Measurements from ENCODE around the gene MYO6.

The MYO6 gene

DNA sequence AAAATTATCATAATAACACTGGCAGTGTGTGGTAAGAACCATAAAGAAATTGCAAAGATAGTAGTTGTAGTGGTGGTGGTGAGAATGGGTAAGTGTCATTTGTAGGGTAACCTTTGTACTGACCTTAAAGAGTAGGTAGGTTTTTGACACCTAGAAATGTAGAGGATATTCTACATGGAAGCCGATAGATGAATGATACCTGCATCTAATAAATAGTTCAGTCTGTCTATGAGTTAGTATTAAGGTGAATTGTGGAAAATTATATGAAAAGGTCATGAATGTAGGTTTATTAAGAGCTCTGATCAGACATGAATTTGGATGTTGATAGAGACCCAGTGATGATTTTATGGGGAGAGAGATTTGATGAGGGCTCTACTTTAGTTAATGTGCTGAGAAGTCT is 78.1 kb downstream of the MYO6 start:
- DNase-seq (ENCODE audit: low read depth): no peak

DNA sequence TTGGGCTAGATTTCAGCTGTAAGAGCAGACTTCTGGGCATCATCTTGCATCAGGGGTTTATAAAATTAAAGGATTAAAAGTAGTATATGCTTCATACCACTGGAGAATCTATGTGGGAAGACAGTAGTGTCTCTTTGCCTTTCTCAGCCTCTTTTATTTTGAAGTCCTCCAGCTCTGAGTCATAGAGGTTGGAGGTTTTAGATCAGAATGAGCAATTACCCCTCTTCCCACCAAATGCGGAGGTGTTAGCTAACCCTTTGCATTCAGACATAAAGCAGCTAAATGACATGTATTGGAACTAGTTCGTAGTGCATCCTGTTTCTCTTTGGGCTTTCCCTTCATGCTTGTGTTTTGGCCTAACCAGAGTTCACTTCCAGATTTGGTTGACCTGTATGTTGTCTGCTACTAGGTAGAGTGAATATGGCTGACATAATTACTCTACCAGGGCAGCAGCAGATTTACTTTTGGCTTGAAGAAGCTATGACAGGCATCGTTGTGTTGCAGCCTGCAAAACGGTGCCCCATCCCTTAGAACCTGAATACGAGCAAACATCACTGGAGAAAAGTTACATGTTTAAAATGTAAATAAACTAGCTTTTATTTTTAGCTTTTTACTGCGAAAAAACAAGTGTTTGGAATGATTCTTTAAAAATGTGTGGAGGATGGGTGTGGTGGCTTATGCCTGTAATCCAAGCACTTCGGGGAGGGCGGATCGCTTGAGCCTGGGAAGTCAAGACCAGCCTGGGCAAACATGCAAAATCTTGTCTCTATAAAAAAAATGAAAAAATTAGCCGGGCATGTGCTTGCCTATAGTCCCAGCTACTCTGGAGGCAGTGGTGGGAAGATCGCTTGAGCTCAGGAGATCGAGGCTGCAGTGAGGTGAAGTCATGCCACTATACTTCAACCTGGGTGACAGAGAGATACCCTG is 82.2 kb downstream of the MYO6 start:
- no peak for DNase-seq (ENCODE audit: low read depth)

DNA sequence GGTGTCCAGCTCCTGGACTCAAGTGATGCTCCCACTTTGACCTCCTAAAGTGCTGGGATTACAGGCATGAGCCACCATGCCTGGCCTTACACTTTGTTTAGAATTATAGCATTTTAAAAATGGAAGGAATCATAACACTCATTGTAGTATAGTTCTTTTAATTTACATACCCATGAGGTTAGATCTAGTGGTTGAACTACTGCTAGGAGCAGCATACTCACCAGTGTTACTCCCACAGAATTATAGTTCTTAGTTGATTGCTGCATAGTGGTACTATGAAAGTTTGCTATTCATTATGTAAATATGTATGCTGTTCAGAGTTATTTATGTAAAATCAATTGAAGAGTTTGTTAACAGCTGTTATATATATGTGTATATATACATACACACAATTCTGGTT is 85.4 kb downstream of the MYO6 start:
- no peak for DNase-seq (ENCODE audit: low read depth)

DNA sequence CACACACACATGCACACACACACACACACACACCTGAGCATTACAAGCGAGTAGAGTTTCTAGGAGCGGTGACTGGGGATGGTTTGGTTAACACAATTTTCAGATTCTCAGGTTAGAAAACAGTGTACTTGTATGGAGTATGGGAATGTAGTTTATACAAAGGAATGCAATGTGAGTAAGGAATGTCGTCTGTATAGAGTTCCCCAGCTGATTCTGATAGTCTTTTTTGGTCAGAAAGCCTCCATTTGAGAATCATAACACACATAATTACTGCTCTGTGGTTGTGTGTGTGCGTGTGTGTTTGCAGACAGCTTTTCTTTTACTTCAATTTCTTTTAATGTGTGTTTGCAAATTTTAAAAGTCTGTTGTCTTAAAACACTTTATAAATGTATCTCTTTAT is 93.2 kb downstream of the MYO6 start:
- DNase-seq (ENCODE audit: low read depth): no peak

DNA sequence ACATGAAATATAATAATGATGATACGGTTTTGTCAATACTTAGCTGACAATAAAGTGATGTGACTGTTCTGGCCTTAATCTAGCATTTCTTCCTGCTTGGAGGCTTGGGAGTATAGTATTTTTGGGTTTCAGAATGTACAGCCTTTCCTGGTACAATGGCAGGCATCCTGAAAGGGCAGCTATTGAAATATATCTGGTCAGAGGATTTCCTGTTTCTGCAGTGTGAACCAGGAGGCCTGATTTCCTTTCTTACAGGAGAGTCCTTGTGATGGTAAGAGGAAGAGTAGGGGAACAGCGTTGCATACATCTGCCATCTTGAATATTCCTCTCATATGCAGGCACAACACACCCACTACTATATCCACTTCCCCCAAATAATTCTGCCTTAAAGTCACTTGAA is 93.7 kb downstream of the MYO6 start:
- DNase-seq (ENCODE audit: low read depth): no peak

DNA sequence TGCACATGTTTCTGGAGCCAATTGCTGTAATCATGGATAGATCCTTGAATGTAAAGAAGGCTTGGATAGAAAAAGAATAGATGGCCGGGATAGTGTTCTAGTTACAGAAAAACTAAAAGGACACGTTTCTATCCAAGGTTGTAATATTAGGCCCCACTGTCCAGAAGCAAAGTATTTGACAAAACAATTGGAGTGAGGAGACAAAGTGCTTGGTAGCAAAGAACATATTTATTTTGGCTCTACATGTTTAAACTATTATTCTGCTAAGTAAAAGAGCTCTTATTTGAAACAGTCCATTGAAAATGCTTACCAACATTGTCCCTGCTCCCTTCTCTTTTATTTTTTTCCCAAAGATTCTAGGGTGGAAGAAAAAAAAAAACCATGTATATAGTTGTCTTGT is 94.4 kb downstream of the MYO6 start:
- no peak for DNase-seq (ENCODE audit: low read depth)

DNA sequence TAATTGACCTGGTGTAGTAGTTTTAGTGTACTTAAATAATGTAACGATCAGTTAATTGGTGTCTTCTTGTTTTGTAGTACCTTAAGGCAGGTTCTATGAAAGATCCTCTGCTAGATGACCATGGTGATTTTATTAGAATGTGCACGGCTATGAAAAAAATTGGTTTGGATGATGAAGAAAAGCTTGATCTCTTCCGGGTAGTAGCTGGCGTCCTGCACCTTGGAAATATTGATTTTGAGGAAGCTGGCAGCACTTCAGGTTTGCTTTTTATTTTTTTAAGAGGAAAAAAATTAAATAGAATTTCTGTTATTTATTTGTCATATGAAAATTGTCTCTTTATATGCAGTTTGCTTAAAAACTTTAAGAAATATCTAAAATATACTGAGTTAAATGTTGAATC is 99.2 kb downstream of the MYO6 start:
- no peak for DNase-seq (ENCODE audit: low read depth)

DNA sequence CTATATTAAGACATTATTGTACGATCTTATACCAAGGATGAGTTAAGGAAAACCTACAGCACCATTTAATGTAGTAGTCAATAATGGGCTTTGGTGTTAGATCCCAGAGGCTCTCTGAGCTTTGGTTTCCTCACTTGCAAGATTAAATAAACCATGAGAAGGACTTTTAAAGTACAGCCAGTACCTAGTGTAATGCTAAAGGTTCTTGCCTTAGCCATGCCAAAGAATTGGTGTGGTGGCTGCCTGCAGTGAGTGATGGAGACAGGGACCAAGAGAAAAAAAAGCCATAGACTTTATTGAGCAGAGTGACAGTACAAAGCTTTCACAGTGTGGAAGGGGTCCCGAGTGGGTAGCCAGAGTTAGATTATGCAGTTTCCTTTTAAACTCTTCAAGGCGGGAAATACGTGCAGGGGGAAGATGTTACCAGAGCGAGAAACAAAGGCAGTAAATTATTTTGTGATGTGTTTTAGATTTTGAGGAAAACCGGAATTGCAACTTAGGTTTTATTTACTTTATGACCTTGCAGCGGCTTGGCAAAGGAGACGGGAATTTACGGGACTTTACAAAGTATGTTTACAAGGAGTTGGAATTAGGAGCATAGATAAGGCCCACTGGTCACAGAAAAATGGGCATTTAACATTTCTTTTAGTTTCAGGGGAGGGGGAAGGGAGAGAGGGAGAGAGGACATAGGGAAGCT is 100.4 kb downstream of the MYO6 start:
- no peak for DNase-seq (ENCODE audit: low read depth)

DNA sequence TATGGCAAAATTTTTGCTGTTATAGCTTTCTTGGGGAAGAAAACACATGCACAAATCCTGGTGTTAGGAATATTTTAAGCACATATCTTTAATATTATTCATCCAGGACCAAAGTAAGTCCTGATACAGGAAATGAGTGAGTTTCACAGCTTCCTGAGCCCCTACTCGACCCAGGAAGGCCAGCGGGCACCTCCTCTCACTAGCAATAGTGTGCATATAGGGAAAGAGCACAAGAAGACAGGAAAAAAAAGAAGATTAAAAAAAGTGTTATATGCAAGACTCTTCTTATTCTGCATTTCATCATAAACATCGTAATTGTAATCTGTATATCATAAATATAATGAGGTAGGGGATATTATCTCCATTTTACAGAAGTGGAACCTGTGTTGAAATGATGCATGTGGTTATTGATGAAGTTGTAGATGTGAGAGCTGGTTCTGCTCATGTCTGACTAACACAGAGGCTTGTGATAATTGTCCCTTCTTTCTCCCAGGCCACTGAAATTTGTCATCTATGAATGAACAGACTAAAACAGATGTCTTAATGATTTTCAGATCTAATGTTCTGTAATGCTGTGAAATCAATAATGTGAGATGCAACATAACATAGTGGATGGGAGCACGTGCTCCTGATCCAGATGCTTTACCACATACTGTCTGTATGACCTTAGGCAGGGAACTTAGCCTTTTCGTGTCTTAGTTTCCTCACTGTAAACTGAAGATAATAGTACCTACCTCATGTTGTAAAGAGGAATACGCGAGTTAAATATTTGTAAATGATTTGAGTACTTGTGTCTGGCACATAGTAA is 101.2 kb downstream of the MYO6 start:
- DNase-seq (ENCODE audit: low read depth): no peak

DNA sequence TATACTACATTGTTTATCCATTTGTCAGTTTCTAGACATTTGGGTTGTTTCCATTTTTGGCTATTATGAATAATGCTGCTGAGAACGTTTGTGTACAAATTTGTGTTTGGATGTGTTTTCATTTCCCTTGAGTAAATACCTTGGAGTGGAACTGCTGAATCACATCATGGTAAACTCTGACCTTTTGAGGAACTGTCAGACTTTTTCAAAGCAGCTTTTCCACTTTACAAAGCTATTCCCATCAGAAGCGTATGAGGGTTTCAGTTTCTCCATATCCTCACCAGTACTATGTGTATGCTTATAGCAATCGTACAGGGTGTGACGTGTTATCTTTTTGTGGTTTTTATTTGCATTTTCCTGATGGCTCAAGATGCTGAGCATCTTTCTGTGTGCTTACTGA is 103.7 kb downstream of the MYO6 start:
- DNase-seq (ENCODE audit: low read depth): no peak

DNA sequence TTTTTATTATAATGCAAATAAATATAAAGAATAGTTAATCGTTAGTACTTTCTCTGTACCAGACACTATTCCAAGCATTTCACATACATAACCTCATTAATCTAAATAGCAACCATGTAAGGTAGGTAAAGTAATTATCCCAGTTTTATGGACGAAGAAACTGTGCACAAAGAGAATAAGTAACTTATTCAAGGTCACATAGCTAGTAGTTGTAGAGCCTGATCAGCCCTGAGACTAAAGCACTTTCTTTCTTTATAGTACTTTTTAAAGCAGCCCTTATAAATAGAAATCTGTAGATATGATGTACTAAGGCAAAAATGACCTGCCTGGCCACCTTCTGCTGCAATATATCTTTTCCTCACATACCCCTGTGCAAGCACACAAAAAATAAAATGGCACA is 104.8 kb downstream of the MYO6 start:
- DNase-seq (ENCODE audit: low read depth): no peak

DNA sequence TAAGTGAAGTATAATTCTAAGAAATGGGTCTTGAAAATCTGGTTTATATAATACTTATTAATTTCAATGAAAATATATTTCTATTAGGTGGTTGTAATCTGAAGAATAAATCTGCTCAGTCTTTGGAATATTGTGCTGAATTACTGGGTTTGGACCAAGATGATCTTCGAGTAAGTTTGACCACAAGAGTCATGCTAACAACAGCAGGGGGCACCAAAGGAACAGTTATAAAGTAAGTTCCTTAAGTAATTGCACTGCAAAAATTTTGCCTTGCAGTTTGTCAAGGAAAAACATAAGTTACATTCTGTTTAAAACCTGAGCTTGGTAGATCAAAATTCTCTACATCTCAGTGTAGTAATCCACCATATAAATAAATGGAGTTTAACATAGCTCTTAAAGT is 106.0 kb downstream of the MYO6 start:
- no peak for DNase-seq (ENCODE audit: low read depth)

DNA sequence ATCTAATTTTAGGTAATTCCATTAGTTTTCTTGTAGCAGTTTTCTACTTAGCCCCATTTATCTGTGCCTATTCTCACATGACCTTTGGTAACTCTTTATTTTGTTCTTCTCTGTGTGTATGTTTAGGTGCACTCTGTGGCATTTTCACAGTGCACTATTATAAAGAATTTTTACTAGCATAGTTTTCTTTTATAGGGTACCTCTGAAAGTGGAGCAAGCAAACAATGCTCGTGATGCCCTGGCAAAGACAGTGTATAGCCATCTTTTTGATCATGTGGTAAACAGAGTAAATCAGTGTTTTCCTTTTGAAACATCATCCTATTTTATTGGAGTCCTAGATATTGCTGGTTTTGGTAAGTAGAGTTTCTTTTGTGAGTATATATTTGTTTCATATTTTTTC is 107.9 kb downstream of the MYO6 start:
- DNase-seq (ENCODE audit: low read depth): no peak

DNA sequence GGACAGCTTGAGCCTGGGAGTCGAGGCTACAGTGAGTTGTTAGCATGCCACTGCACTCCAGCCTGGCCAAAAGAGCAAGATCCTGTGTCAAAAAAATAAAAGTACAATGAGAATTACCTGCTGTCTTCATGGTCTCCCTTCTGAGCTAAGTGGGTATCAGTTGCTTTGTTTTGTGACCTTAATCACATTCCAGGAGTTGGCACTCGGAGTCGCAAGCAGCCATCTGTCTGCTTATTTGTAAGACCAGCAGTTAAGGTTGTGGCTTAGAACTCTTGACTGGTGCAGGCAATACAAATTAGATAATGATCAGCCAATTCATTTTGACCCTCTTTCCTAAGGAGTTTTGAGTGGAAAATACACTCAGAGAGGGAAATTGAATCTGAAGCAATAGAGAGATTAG is 114.0 kb downstream of the MYO6 start:
- DNase-seq (ENCODE audit: low read depth): no peak

DNA sequence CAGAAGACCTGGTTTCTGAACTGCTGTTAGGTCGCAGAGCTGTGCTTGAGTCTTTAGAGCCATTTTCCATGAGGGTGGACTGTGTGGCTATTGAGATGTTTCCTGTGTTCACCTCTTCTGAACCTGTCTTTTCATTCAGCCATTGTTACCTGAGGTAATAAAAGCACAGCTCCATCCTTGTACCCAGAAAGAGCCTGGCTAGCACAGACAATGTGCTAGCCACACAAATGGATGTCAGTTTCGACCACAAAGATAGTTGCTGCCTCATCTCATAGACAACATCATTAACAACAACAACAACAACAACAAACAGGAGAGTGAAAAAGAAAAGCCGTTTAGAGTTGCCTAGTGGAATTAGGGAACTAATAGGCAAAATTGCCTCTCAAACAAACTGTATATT is 114.7 kb downstream of the MYO6 start:
- DNase-seq (ENCODE audit: low read depth): no peak

DNA sequence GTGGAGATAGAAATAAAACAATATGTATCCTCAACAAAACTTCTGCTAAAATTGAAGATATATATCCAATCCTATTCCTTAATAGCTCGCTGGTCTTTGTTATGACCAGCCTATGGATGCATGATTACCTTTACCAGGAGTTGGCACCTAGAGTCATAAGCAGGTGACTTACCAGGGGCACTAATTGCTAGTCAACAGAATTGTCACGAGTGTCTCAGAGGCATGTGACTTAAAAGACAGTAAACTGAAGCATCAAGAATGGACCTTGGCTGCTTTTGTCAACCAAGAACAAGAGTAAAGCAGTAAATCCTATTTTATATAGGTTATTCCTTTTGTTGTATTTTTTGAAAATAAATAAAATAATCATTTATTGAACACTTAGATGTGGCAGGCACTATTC is 115.4 kb downstream of the MYO6 start:
- no peak for DNase-seq (ENCODE audit: low read depth)

DNA sequence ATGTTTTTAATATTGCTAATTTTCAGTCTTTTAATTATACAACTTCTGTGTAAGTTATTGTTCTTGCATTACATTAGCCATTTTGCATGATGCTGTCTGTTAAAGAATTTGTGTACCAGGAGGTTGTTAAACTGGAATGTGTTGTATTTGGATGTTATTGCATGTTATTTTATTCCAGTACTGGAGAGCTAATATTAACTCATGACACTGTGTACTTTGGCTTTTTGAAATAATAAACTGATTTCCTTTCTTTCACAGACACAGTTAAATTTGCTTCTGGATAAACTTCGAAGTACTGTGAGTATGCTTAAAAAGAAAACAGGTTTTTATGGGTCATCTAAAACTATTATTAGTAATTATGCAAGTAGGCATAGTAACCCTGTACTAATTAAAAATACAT is 121.3 kb downstream of the MYO6 start:
- DNase-seq (ENCODE audit: low read depth): no peak

DNA sequence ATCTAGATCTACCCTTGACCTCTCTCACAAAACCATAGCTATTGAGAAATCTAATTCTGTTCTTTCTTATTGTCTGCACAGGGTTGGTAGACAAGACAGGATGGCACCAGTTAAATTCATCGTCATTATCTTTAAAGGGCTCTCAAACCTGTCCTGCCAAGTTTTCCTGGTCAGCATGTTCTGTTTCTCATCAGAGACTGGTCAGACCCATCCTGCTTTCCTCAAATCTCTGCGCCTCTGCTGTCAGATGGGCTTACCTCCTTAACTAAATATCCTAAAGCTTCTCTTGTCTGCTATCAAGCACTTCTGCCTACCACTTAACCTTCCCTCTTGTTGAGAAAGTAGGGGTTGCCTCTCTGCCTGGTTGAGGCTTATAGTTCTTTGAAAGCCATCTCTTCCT is 125.2 kb downstream of the MYO6 start:
- DNase-seq (ENCODE audit: low read depth): no peak

DNA sequence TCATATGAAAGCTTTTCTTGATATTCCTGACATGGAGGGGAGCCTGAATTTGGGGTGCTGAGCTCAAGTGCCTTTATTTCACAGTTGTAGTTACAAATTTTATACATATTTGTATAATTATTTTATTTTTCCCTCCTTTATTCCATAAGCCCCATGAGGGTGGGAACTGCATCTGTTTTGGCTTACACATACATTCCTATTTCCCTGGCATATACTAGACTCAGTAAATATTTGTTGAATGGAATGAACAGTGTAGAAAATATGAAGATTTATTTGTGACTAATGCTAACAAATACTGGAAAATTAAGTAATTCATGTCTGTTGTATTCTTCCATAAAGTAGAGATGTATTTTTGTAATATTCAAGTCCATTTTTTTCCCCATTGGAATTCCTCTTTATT is 127.1 kb downstream of the MYO6 start:
- DNase-seq (ENCODE audit: low read depth): no peak

DNA sequence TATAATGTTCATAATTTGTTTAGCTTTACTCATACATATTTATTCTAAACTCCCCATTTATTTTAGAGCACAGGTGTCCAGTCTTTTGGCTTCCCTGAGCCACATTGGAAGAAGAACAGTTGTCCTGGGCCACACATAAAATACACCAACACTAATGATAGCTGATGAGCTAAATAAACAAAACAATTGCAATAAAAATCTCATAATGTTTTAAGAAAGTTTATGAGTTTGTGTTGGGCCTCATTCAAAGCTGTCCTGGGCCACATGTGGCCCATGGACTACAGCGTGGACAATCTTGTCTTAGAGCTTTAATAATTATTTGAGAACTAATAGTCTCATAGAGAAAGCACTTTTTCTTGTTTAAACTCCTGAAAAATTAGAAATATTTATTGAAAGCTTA is 131.3 kb downstream of the MYO6 start:
- DNase-seq (ENCODE audit: low read depth): no peak

DNA sequence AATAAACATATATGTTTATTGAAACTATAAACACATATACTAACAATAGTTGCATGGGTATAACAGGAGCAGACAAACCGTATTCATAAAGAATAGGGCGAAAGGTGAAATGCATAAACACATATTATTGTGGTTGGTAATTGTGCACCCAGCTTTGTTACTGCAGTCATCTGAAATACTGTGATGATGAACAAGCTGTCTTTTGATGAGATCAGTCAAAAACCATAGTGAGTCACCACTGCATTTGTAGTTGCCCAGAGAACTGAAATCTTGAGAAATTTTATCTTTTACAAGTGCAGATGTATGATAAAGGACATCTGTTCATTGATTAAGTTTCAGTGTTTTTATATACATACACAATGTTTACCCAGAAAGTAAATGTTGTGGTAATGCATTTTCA is 133.7 kb downstream of the MYO6 start:
- DNase-seq (ENCODE audit: low read depth): no peak

DNA sequence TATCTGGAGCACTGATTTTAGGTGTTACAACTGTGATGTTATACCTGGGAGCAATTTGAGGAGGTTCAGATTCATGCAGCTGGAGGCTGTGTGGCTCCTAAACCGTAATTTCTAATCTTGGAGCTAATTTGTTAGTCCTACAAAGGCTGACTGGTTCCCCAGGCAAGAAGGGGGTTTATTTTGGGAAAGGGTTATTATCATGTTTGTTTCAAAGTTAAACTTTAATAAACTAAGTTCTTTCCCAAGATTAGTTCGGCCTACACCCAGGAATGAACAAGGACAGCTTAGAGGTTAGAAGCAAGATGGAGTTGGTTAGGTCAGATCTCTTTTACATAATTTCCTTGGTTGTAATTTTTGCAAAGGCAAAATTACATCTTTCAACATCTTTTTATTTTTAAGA is 135.8 kb downstream of the MYO6 start:
- no peak for DNase-seq (ENCODE audit: low read depth)

DNA sequence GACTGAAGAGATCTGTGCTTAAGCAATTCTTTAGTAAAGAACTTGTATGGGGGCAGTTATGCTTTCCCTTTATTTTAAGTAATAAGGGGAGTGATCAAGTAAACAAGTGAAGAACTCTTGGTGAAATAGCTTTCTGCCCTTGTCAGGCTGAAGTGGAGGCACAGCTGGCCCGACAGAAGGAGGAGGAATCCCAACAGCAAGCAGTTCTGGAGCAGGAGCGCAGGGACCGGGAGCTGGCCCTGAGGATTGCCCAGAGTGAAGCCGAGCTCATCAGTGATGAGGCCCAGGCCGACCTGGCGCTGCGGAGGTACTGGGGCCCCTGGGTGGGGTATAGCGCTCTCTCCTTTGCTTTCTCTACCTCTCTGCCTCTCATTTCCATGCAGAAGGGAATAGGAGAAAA is 143.3 kb downstream of the MYO6 start:
- DNase-seq (ENCODE audit: low read depth): no peak
